HG03159 (cell line): ENCODE results near the gene P2RY1.
"Not testable (repeated sequence)": the region's sequence is repeated elsewhere in the genome, so short reads cannot be mapped to it uniquely, and the experiment has no call there.

Experiments used
- ATAC-seq: cut with Tn5 transposase; IDR thresholded peaks from one replicate; pipeline ENCODE4 v1.9.1; 2021; ENCODE audit warnings: mild to moderate bottlenecking, moderate library complexity; ENCODE audit not compliant: unreplicated experiment

Gene P2RY1

DNA sequence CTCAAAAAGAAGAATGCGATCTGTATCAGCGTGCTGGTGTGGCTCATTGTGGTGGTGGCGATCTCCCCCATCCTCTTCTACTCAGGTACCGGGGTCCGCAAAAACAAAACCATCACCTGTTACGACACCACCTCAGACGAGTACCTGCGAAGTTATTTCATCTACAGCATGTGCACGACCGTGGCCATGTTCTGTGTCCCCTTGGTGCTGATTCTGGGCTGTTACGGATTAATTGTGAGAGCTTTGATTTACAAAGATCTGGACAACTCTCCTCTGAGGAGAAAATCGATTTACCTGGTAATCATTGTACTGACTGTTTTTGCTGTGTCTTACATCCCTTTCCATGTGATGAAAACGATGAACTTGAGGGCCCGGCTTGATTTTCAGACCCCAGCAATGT is 1.3 kb downstream of the P2RY1 start:
- ATAC-seq: no peak

GRCh38 chr3:152839511-152839910 is 4.6 kb downstream of the P2RY1 start:
- no peak for ATAC-seq

DNA sequence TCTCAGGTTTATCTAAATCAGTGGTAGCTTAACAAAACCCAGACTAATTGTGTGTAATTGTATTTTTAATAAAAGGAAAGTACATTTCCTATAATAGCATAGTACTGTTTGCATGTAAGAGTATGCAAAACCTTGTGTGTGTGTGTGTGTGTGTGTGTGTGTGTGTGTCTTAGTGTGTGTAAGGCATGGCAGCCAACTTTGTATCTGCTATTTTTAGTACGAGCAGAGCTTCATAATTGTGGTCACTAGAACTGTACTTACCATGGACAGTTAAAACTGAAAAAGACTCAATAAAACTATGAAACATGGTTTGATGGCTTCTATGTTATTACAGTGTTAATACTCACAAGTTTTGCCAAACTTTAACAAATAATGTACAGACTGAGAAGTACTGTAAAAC is 6.2 kb downstream of the P2RY1 start:
- ATAC-seq: no peak

DNA sequence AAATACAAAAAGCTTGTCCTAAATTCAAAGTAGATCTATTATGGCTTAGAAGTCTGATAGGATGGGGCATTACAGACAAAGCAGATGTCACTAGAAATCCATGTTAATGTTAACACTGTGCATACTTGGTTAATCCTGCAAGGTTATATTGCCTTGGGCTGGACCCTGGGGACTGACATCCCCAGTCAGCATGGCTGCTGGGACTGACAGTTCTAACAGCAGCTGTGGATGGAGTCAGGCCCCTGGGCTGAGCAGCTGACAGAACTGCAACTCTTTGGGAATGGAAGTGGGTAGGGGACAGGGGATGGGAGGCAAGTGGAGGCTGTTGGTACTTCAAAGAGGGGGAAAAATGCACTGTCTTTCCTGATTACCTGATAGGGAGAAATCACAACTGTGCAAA is 7.5 kb downstream of the P2RY1 start:
- no peak for ATAC-seq

DNA sequence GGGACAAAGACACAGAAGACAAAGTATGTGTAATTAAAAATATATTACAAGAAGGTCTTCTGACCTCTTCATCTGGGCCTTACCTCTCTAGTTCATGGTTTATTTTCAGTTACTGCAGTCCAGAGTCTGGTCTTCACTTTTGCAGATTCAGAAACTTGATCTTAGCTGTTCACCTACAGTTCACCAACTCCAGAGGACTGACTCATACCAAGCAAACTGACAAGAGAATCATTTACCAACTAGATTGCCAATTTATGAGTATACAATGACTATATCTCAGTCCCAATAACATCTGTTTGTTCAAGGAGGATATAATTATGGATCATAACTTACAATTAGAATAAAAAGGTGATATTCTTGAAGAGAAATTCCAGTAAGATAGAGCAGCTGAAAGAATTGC is 9.0 kb downstream of the P2RY1 start:
- peak; percentile 81 for ATAC-seq

GRCh38 chr3:152846572-152847202 is 11.8 kb downstream of the P2RY1 start:
- ATAC-seq: not testable (repeated sequence)

GRCh38 chr3:152847599-152847998 is 12.7 kb downstream of the P2RY1 start:
- ATAC-seq: not testable (repeated sequence)

DNA sequence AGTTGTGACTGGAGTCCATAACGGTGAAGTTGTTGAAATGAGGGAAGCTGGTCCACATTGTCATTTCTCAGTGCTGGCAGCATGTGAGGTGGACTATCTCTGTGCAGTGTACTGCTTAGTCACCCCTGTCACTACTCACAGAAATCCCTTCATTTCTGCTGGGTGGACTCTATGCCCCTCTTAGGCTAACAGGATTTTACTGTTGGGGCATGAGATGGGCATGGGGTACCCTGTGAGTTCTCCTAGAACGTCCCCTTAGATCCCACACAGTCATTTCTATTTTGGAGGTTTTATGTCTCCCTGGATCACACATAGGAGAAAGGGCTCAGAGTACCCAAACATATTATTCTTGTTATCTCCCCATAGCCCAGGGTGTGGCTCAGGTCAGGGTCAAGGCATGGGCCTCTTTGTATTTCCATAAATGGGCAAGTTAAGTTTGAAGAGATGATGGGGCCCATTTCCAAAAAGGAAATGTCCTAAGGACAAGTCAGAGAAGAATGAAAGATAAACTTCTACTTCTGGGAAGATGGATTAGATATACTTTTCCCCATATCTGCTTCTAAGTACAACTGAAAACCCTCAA is 15.2 kb downstream of the P2RY1 start:
- no peak for ATAC-seq

GRCh38 chr3:152853196-152853595 is 18.3 kb downstream of the P2RY1 start:
- ATAC-seq: no peak

DNA sequence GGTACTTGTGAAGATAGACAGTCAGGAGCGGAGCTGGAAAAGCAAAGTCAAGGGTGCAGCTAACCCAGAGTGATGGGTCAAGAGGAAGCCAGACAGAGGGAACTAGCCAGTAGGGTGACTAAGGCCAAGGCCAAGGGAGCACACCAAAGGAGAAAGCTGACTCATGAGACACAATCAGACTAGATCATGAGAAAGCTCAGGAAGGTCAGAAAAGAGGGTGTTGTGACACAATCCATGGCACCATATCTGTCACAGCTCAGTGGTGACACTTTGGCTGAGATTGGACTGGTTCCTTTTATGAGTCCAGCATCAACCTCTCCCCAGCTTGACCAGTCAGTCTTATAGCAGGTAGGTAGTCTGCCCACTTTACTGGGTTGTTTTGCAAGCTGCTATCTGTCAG is 22.2 kb downstream of the P2RY1 start:
- no peak for ATAC-seq

- no peak for ATAC-seq
Observed at GRCh38 chr3:152858170-152858800, 23.4 kb downstream of the P2RY1 start.

DNA sequence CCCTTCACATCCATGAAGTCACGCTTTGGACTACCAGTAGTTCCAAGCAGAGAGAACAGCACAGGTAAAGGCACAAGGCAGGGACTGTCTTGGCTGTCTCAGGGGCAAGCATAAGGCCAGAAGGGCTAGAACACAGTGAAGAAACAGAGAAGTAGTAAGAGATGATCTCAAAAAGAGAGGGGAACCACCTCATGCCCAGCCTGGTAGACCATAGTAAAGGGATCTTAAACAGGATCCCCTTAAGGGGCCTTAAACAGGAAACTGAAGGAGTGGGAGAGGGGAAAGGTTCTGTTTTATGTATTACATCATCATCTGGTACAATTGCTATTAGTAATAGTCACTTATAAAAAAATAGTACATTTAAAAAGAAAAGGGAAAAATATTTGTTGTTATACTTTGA is 25.8 kb downstream of the P2RY1 start:
- no peak for ATAC-seq

GRCh38 chr3:152865668-152866245 is 30.8 kb downstream of the P2RY1 start:
- no peak for ATAC-seq

DNA sequence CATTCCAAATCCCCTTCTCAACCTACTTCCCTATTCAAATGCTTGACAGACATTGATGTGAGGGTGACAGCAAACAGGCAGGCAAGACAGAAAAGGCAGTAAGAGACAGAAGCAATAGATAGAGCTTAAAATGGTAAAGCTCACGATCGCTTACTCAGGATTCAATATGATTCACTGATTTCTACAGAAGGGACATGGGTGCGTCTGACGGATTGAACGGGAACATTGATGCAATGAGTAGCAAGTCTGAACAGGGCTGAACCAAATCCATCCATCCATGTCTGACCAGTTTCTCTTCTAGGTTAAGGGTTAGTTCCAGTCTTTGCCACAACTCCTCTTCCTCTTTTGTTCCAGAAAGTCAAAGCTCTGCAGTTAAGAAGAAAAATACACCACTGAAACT is 35.1 kb downstream of the P2RY1 start:
- no peak for ATAC-seq

- not testable (repeated sequence) for ATAC-seq
Observed at GRCh38 chr3:152873314-152873713, 38.4 kb downstream of the P2RY1 start.

DNA sequence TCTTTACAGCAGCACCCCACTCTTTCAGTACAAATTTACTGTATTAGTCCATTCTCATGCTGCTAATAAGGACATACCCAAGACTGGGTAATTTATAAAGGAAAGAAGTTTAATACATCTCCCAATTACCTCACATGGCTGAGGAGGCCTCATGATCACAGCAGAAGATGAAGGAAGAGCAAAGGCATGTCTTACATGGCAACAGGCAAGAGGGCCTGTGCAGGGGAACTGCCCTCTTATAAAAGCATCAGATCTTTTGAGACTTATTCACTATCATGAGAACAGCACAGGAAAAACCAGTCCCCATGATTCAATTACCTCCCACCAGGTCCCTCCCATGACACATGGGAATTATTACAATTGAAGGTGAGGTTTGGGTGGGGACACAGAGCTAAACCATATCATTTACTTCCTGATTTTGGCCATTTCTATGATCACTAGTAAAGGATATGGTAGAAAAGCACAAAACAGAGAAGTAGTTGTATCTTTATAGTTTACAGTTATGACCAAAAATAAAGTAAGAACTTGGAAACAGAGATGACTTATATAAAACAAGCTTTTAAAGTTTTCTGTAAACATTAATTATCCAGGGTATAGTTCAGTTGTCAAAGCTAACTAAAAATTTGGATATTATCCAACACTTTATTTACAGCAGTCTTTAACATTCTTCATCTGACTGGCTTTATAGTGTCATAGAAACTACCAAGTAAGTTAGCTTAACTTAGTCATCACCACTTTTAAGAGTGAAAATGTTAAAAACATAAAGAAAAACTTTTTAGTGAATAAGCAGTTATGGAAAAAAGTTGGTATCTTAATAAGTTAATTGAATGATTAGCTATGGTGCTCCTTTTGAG is 40.2 kb downstream of the P2RY1 start:
- ATAC-seq: no peak

DNA sequence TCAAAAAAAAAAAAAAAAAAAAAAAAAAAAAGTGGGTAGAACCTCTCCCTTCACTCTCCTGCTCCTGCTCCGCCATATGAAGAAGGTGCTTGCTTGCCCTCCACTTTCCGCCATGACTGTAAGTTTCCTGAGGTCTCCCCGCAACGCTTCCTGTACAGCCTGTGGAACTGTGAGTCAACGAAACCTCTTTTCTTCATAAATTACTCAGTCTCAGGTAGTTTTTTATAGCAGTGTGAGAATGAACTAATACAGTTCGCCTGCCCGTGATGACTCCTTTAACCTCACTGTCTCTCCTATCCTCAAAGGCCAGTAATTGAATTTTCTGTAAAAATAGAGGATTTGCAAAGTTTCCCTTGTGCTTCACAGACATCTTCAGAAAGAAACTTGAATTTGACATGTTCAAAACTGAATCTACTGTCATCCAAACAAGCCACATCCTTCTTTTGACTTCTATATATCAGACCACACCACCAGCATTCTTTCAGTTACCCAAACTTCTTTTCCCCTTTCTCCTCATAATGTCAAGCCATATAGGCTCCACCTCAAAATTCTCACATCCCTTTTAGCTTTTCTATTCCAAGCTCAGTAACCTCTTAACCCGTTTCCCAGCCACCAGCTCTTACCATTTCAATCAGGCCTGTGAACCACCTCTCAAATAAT is 44.3 kb downstream of the P2RY1 start:
- no peak for ATAC-seq

DNA sequence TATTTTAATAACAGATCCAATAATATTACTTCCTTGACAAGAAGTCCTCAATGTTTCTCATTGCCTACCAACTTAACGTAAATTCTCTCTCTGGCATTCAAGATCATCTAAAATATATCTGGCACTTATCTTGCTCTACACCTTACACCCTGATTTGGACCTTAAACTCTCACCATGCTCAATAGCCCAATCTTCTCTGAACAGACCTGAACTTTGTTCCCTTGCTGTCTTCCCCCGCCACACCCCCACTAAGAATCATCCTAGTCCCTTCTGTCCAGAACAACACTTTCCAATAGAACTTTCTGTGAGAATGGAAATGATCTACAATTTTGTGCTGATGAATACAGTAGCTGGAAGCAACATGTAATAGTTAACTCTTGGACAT is 44.9 kb downstream of the P2RY1 start:
- no peak for ATAC-seq

DNA sequence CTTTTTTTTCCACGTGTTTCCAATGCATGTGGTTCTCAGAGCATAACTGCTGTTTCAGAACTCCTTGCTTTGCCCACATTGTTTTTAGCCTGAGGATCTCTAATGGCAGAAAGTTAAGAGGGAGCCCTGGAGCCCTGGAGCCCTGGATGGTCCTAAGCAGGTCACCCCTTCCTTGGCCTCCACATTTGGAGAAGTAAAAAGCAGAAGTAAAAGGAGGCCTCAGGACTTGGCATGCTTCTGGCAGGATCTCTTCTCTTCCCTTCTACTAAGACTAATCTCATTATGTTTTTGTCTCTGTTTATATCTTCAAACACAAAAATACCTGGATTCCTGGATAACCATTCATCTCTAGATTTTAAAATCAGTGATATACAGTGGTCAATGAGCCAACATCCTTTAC is 50.1 kb downstream of the P2RY1 start:
- ATAC-seq: no peak
